H54 (cell line): ENCODE data around the gene DRG2.
A peak's percentile ranks its signal among the peaks of the same experiment; 100 is the strongest.

Source experiments
- DNase-seq: peaks from one replicate; pipeline ENCODE4 v3.0.0; 2011; ENCODE audit warnings: low spot score, mixed read lengths; ENCODE audit not compliant: insufficient read length
- FAIRE-seq: peaks from 3 replicates; lab custom pipeline; 2011; peaks lifted over from hg19 to GRCh38; lab: Jason Lieb, UNC
- POLR2A ChIP-seq: IDR thresholded peaks from 2 replicates; pipeline ENCODE4 v1.6.1; 2011; ENCODE audit warnings: low read depth, mild to moderate bottlenecking, low read length

The DRG2 gene

DNA sequence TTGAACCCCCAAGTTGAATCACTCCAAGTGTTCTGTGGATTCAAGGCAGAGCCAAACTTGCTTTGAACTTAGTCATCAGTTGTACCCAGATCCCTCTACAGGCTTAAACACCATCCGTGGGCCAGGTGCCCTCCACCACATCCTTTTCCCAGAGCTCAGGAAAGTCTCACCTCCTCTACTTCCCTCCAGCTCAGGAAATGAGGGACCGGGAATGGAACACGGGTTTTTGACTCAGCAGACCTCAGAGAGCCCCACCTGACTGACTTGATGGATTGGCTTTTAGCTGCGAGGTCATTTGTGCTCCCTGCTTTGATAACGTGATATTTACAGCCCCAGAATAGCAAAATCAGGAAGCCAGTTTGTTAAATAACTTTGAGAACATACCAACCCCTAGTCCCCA, 28.5 kb upstream of the DRG2 start:
- no peak for TF ChIP-seq POLR2A
- DNase-seq = no peak
- no peak for FAIRE-seq

DNA sequence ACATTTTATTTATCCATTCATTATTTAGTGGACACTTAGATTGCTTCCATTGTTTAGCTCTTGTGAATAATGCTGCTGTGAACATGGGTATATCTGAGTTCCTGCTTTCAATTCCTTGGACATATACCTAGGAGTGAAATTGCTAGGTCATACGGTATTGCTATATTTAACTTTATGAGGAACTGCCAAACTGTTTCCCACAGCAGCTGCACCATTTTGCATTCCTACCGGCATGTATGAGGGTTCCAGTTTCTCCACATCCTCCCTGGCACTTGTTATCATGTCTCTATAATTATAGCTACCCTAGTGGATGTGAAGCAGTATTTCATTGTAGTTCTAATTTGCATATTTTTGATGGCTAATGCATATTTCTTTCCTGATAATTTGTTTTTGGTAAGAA, 23.7 kb upstream of the DRG2 start:
- FAIRE-seq (no peak), DNase-seq (no peak)
- TF ChIP-seq POLR2A = no peak

DNA sequence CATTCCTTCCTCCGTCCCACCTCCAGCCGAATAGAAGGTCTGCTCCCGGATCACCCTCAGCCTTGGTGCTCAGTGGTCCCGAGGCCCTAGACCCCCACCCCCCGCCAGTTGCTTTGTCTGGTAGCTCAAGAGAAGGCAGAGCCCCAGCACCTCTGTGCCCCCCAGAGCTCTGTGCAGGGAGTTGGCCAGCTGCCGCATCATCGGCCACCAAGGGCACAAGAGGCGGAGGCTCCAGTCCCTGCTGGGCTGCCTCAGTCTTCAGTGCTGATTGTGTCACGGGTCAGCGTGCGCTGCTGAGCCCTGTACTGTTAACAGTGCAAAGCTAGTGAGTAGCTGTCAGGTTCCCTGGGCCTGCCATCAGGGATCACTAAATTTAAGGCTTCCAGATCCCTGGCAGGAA, 22.2 kb upstream of the DRG2 start:
- TF ChIP-seq POLR2A = no peak
- no peak for FAIRE-seq

DNA sequence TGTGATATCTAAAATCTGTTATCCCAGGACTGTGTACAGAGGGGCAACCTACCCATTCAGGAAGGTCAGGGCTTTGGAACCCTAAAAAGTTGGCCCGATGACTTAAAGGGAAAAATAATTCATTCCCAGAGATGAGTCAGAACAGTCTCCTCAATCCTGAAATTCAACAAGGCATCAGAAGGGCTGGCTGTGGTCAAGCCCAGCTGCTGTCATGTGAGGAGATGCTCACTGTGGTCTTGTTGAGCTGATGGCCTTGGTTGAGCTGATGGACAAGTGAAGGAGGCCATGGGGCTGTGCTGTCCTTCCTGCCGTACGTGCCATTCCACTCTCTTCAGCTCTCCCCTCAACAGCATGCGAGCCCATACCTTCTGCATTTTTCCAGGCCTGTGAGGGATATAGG, 20.9 kb upstream of the DRG2 start:
- no peak for DNase-seq
- FAIRE-seq = no peak
- TF ChIP-seq POLR2A = no peak

More for the DNA sequence above, 22.2 kb upstream of the DRG2 start:
- no peak for DNase-seq

DNA sequence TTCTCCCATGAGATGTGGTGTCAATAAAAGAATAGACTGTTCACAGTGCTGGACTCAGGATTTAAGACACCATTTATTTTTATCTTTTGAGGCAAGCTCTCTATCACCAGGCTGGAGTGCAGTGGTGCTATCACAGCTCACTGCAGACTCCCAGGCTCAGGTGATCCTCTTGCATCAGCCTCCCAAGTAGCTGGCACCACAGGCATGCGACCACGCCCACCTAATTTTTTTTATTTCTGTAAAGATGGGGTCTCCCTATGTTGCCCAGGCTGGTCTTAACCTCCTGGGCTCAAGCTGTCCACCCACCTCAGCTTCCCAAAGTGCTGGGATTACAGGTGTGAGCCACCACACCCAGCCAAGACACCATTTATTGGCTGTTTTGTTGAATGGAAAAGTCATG, 18.6 kb upstream of the DRG2 start:
- DNase-seq (no peak), FAIRE-seq (no peak)
- no peak for TF ChIP-seq POLR2A

DNA sequence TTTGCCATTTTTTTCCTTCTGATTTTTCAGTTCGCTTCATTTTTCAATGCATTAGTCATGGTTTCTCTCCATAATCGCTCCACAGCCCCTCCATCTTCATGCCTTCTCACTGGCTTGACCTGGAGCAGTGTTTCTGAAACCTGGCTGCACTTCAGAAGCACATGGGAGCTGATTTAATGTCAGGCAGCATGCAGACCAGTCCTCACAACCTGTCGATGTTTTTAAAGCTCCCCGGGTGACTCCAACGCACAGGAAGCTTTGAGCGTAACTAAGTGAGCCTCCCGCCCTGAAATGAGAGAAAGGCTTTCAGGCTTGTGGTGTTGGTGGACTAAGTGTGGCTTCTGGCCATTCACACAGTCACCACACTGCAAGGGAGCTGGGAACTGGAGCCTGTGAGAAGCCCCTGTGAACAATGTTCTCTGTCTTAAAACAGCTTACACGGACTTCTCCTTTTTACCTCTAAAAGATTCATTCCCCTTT, 16.8 kb upstream of the DRG2 start:
- peak; percentile 23 for FAIRE-seq
- TF ChIP-seq POLR2A = no peak
- DNase-seq = peak; percentile 49

DNA sequence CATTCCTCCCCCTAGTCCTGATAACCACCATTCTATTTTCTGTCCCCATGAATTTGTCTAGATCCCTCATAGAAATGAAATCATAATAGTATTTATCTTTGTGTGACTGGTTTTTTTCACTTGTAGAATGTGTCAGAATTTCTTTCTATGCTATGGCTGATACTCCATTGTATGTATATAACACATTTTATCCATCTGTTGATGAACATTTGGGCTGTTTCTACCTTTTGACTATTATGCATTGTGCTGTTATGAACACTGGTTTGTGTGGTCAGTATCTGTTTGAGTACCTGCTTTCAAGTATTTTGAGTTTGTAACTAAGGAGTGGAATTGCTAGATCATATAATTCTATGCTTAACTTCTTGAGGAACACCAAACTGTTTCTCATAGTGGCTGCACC, 16.0 kb upstream of the DRG2 start:
- DNase-seq (no peak), FAIRE-seq (no peak)
- no peak for TF ChIP-seq POLR2A

DNA sequence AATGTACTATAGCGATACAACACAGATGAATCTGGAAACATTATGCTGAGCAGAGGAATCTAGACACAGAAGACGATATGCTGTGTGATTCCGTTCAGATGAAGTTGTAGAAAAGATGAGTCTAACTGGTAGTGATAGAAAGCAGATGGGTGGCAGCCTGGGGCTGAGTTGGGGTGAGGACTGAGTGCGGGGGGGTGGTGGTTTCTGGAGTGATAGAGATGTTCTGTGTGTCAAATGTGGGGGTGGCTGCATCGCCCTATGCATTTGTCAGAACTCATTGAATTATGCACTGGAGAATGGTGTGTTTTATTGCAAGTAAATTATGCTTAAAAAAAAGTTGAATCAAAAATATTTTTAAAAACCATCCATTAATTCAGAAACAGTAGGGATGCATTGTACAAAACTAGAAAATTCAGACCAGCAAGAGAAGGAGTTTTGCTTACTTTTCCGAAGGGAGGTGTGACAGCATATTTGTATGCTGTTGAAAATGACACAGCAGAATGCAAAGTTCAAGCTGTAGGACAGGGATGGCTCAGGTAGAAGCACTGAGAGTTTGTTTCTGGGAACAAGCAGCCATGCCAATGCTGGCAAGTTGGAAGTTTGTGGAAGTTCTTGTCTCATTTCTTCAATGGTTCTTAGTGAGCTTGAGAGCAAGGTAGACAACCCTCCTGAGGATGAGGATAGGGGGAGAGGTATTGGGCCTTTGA, 13.0 kb upstream of the DRG2 start:
- FAIRE-seq (no peak), DNase-seq (no peak)
- TF ChIP-seq POLR2A = no peak

DNA sequence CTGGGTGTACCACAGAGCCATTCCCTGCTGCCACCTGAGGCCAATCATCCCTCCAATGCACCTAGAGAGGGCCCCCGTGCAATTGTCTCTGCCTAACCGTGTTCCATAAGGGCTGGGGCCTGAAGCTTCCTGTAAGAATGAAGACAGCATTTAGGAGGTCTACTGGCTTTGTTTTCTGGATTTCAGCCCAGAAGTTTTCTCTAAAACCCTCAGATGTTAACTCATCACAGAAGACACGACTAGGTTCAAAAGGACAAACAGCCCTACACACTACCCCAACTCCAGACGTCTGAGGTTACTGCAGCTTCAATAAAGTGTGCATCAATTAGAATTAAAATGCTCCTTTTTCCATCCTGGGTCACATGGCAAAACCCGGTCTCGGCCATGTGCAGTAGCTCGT, 10.8 kb upstream of the DRG2 start:
- no peak for FAIRE-seq
- DNase-seq = no peak
- no peak for TF ChIP-seq POLR2A

DNA sequence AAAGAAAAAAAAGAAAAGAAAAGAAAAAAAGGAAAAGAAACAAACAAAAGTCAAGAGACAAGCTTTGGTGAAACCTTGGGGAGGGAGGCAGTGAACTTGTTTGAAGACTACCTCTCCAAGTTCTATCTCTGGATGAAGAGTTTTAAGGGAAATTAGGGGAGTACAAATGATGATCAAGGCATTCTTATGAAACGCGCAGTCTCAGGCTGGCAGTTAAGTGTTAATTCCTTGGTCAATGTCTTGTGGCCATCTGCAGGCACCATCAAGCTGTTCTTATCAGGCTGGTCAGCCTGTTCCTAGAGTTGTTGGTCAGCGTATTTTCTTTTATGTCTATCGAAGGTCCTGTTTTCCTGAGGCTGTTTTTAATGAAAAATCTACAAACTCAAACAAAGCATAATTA, 8.2 kb upstream of the DRG2 start:
- no peak for TF ChIP-seq POLR2A
- FAIRE-seq (no peak), DNase-seq (no peak)

DNA sequence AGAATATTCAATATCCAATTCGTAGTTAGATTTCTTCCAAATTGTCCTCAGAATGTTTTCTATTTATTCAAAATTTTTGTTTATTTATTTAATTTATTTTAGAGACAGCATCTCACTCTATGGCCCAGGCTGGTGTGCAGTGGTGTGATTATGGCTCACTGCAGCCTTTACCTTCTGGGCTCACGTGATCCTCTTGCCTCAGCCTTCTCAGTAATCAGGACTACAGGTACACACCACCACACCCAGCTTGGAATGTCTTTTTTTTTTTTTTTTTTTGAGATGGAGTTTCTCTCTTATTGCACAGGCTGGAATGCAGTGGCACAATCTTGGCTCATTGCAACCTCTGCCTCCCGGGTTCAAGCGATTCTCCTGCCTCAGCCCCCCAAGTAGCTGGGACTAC, 3.5 kb upstream of the DRG2 start:
- DNase-seq (no peak), FAIRE-seq (no peak)
- no peak for TF ChIP-seq POLR2A

DNA sequence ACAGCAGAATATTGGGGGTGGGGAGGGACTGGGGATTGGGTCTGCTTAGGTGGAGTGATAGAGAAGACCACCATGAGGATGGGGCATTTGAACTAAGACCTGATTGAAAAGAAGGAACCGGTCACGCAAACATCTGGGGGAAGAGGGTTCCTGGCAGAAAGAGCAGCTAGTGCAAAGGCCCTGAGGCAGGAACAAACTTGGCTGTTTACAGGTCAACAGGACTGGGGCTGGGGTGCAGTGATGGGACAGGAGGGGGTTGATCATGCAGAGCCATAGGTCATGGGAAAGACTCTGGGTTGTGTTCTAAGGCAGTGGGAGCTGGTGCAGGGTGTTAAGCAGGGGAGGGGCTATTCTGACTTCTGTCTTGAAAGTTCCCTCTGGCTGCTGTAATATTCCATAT, 1.9 kb downstream of the DRG2 start:
- DNase-seq (no peak), FAIRE-seq (no peak)
- TF ChIP-seq POLR2A = no peak

DNA sequence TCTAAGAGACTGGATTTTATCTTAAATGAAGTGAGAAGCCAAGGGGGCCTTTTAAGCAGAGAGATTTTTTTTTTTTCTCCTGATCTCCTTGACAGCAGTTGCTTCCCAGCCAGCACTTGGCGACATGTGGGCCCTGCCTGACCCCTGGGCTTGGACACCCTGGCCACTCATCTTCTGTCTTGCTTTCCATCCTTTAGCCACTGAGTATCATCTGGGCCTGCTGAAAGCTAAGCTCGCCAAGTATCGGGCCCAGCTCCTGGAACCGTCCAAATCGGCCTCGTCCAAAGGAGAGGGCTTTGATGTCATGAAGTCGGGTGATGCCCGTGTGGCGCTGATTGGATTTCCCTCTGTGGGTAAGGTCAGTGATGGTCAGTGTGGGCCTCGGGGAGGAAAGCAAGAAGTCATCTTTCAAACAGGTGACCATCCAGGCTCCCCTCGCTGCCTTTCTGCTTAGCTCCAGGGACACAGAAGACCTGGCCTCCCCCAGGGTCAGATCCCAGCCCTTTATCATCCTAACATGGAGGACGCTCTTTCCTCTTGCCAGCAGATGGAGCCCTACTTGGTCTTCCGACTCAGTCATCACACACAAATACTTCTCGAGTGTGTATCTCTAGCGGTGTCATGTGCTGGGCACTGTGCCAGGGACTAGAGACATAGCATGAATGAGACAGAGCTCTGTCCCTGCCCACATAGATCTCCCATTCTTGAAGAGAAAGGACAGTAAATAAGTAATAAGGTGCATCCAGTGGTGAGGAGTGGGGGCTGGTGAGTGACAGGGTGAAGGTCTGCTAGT, 6.1 kb downstream of the DRG2 start:
- peak; percentile 72 for DNase-seq
- no peak for FAIRE-seq
- TF ChIP-seq POLR2A = no peak

DNA sequence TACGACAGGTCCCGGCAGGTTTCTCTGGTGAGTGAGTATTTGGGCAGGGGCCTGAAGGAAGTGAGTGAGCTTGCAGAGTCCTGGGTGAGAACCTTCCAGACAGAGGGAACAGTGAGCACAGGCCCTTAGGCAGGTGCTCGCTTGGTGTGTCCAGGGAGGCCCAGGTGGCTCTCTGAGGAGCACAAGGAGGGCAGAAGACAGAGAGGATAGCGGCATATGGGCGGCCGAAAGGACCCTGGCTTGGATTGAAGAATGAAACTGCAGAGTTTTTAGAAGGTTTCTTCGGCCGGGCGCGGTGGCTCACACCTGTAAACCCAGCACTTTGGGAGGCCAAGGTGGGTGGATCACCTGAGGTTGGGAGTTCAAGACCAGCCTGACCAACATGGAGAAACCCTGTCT, 6.7 kb downstream of the DRG2 start:
- no peak for TF ChIP-seq POLR2A
- FAIRE-seq = no peak
- DNase-seq = no peak

DNA sequence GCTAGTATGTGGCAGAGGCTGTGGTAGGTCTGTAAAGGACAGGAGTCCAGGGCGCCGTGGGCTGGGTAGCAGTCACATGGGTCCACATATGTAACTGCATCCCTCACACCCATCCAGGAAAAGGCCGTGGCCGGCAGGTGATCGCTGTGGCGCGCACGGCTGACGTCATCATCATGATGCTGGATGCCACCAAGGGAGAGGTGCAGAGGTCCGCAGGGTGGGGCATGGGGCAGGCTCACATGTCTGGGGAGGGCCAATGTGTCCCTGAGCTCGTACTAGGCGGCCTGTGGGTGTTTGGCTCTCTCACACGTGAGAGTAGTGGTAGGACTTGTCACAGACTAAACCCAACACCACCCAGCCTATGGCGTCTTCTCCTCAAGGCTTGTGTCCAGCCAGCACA, 11.8 kb downstream of the DRG2 start:
- FAIRE-seq (no peak), DNase-seq (no peak)
- TF ChIP-seq POLR2A = no peak
